Measurements from ENCODE around the gene DGKQ. TPM values are rescaled to one million over a fixed set of nuclear protein-coding genes. Genes with fewer than 3 reads are reported as not detected.
"Not testable (repeated sequence)": the region's sequence is repeated elsewhere in the genome, so short reads cannot be mapped to it uniquely, and the experiment has no call there.

Gene DGKQ
- total RNA-seq, 5 donors from 2014 or later (not counting 1 experiment from before 2014, with no cell fraction given) = 22.6 to 46.4 (median 36.9) TPM

DNA sequence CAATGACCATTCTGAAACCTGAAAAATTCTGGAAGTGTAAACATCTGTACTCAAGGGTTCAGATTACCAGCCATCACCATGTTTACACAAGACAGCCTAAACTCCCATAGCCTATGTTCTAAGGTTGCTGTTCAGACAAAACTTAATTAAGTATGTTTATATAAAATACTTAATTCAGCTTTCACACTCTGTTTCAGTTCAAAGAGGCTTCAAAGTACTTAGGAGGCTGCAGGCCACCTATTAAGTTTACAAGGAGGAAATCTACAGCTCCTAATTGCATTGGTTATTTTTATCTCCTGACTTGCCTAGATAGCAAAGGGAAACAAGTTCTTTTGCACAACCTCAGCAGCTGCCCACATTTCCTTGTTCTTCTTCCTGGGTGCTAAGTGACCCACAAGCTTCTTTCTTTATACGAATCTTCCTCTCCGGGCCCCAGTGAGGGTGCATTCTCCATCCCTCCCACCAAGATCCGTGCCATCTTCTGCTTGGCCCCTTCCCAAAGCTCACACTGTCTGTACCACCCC is 43.3 kb downstream of the DGKQ start:
- peak in 2 of 35 experiments; percentile 24 to 29 for DNase-seq
- H3K4me1 Mint-ChIP-seq = peaks cover 58 to 74% (median 60%) of the 10 kb centered on the region in 3 donors
- H3K27me3 Mint-ChIP-seq = no peaks in the 10 kb centered on the region
- no peaks in the 10 kb centered on the region for H3K27me3 ChIP-seq (replicated peaks in 1 of 2; ENCODE audit: control insufficient read depth in 2 of 2, extremely low read depth in 1 of 2, insufficient read depth in 2 of 2, low read length in 1 of 2)
- peaks cover 20 to 60% of the 10 kb centered on the region in 2 experiments for H3K4me1 ChIP-seq (ENCODE audit: control insufficient read depth in 1 of 2, extremely low read depth in 1 of 2, insufficient read depth in 2 of 2, low read length in 2 of 2)
- 5% methylated on average over 3 of the region's 3 CpGs for WGBS (ENCODE audit: insufficient coverage)
- H3K4me3 Mint-ChIP-seq = peak overlapping the region; percentile 93 to 94 (median 94)
- no peak for ATAC-seq (replicated peaks in 1 of 4)
- H3K36me3 Mint-ChIP-seq = no peaks in the 10 kb centered on the region
- H3K9me3 ChIP-seq = no peaks in the 10 kb centered on the region
- ChIA-PET POLR2A (interaction anchor here in 1 of 2 donors (0.6 kb wide), 1 partner anchor 9 kb away, joined by 4 read pairs; no protein-coding TSS in a partner anchor), CTCF (interaction anchor here in 1 of 2 donors (0.5 to 2.0 kb wide), 3 partner anchors 8 to 57 kb away, joined by 3 to 7 read pairs (median 5); partner anchors contain the start of gene IDUA)
- H3K27ac Mint-ChIP-seq = peak overlapping the region; percentile 70 to 94
- peaks cover 2 to 10% of the 10 kb centered on the region in 2 donors for H3K36me3 ChIP-seq (ENCODE audit: control insufficient read depth in 2 of 2, extremely low read depth in 1 of 2, insufficient read depth in 1 of 2, low read length in 1 of 2)
- peak overlapping the region; percentile 78 for H3K27ac ChIP-seq (ENCODE audit: low read length)
- H3K9me3 Mint-ChIP-seq = no peaks in the 10 kb centered on the region
- no peak overlapping the region for H3K4me3 ChIP-seq (ENCODE audit: control insufficient read depth in 1 of 2, extremely low read depth in 1 of 2, low read length in 1 of 2)

DNA sequence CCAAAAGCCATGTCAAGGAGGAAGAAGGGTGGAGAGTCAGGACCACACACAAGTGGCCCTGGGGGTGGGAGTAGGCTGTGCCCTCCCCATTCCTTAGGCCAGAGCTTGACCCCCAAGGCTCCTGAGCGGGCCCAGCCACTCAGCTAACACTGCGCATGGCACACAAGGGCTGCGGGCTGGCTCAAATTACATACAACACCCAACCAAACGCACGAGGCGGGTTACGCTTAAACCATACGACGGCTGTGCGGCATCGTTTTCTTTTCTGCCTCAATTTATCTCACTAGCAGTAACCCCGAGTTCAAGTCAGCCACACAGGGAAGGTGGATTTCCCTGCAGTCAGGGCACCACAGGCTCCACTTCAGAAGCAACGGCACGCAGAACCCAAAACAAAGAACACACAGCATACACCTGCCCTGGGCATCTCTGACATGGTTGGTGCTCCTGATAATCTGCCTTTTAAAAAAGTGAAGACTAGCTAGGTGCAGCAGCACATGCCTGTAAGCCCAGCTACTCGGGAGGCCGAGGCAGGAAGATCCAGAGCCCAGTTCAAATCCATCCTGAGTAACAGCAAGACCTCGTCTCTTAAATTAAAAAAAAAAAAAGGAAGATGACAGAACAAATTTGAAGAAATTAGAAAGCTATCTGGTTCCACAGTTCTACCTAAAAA is 44.1 kb downstream of the DGKQ start:
- Histone ChIP-seq H3K9me3 (no peaks in the 10 kb centered on the region), H3K4me1 (ENCODE audit: control insufficient read depth in 1 of 2, extremely low read depth in 1 of 2, insufficient read depth in 2 of 2, low read length in 2 of 2) (peaks cover 20 to 67% of the 10 kb centered on the region in 2 experiments)
- 96% methylated on average over 12 of the region's 17 CpGs for WGBS (ENCODE audit: insufficient coverage)

DNA sequence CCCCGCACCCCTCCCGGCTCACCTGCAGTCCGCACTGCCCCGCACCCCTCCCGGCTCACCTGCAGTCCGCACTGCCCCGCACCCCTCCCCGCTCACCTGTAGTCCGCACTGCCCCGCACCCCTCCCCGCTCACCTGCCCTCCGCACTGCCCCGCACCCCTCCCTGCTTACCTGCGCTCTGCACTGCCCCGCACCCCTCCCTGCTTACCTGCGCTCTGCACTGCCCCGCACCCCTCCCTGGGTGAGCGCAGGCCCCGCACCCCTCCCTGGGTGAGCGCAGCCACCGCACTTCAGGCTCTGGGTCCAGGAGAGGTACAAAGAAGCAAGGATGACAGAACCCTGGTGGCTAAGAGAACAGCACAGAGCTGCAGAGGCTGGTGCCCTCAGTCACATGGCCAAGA is 45.8 kb downstream of the DGKQ start:
- Histone ChIP-seq H3K36me3 (ENCODE audit: control insufficient read depth in 2 of 2, extremely low read depth in 1 of 2, insufficient read depth in 1 of 2, low read length in 1 of 2) (peaks cover 2 to 10% of the 10 kb centered on the region in 2 donors), H3K4me1 (ENCODE audit: control insufficient read depth in 1 of 2, extremely low read depth in 1 of 2, insufficient read depth in 2 of 2, low read length in 2 of 2) (peaks cover 16 to 72% of the 10 kb centered on the region in 2 experiments)
- H3K27me3 ChIP-seq (replicated peaks in 1 of 2; ENCODE audit: control insufficient read depth in 2 of 2, extremely low read depth in 1 of 2, insufficient read depth in 2 of 2, low read length in 1 of 2); POLR2A ChIA-PET; H3K4me3 ChIP-seq (ENCODE audit: control insufficient read depth in 1 of 2, extremely low read depth in 1 of 2, low read length in 1 of 2); H3K4me3 Mint-ChIP-seq; CTCF ChIA-PET; ATAC-seq (replicated peaks in 1 of 4); H3K27ac Mint-ChIP-seq; H3K27ac ChIP-seq (ENCODE audit: low read length); H3K36me3 Mint-ChIP-seq; H3K9me3 ChIP-seq; H3K9me3 Mint-ChIP-seq; H3K27me3 Mint-ChIP-seq: not testable (repeated sequence)
- peak in 1 of 35 experiments; percentile 20 for DNase-seq
- peaks cover 63 to 78% (median 69%) of the 10 kb centered on the region in 3 donors for H3K4me1 Mint-ChIP-seq
- WGBS (ENCODE audit: insufficient coverage) = 98% methylated on average over 12 of the region's 21 CpGs

More for the DNA sequence above, 44.1 kb downstream of the DGKQ start:
- ChIA-PET CTCF (interaction anchor here in 1 of 2 donors (0.5 to 2.0 kb wide), 3 partner anchors 13 to 111 kb away, joined by 5 to 7 read pairs (median 6); partner anchors contain the start of gene IDUA), POLR2A (no interaction called here)
- H3K9me3 Mint-ChIP-seq = no peaks in the 10 kb centered on the region
- peaks cover 61 to 75% (median 64%) of the 10 kb centered on the region in 3 donors for H3K4me1 Mint-ChIP-seq
- H3K27ac Mint-ChIP-seq = no peak overlapping the region
- Histone ChIP-seq H3K36me3 (ENCODE audit: control insufficient read depth in 2 of 2, extremely low read depth in 1 of 2, insufficient read depth in 1 of 2, low read length in 1 of 2) (peaks cover 2 to 10% of the 10 kb centered on the region in 2 donors), H3K27ac (ENCODE audit: low read length) (no peak overlapping the region), H3K27me3 (replicated peaks in 1 of 2; ENCODE audit: control insufficient read depth in 2 of 2, extremely low read depth in 1 of 2, insufficient read depth in 2 of 2, low read length in 1 of 2) (no peaks in the 10 kb centered on the region), H3K4me3 (ENCODE audit: control insufficient read depth in 1 of 2, extremely low read depth in 1 of 2, low read length in 1 of 2) (no peak overlapping the region)
- ATAC-seq (replicated peaks in 1 of 4) (no peak), DNase-seq (peak in 1 of 35 experiments; percentile 12)
- H3K27me3 Mint-ChIP-seq = no peaks in the 10 kb centered on the region
- peak overlapping the region in 1 of 3 donors; percentile 22 for H3K4me3 Mint-ChIP-seq
- H3K36me3 Mint-ChIP-seq = peaks cover 3% of the 10 kb centered on the region

DNA sequence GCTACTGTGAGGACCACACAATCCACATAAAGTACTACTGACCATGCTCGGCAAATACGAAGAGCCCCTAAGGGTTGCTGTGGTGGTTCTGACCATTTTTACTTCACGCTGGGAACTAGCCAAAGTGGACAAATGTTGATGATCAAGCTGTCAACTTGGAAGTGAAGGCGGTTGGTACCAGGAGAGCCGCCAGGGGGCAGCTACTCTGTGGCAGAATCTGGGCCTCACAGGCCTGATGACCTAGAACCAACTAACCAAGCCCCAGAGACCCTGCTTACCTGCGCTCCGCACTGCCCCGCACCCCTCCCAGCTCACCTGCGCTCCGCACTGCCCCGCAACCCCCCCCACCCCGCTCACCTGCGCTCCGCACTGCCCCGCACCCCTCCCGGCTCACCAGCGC is 46.8 kb downstream of the DGKQ start:
- no peak overlapping the region for H3K27ac ChIP-seq (ENCODE audit: low read length)
- peaks cover 71 to 81% (median 75%) of the 10 kb centered on the region in 3 donors for H3K4me1 Mint-ChIP-seq
- H3K27me3 Mint-ChIP-seq = no peaks in the 10 kb centered on the region
- H3K4me3 ChIP-seq (ENCODE audit: control insufficient read depth in 1 of 2, extremely low read depth in 1 of 2, low read length in 1 of 2) = no peak overlapping the region
- peaks cover 2 to 10% of the 10 kb centered on the region in 2 donors for H3K36me3 ChIP-seq (ENCODE audit: control insufficient read depth in 2 of 2, extremely low read depth in 1 of 2, insufficient read depth in 1 of 2, low read length in 1 of 2)
- DNase-seq (peak in 1 of 35 experiments; percentile 19), ATAC-seq (replicated peaks in 1 of 4) (no peak)
- H3K4me3 Mint-ChIP-seq = peak overlapping the region in 1 of 3 donors; percentile 2
- peaks cover 16 to 79% of the 10 kb centered on the region in 2 experiments for H3K4me1 ChIP-seq (ENCODE audit: control insufficient read depth in 1 of 2, extremely low read depth in 1 of 2, insufficient read depth in 2 of 2, low read length in 2 of 2)
- ChIA-PET CTCF (no interaction called here), POLR2A (no interaction called here)
- no peaks in the 10 kb centered on the region for H3K9me3 Mint-ChIP-seq
- H3K27me3 ChIP-seq (replicated peaks in 1 of 2; ENCODE audit: control insufficient read depth in 2 of 2, extremely low read depth in 1 of 2, insufficient read depth in 2 of 2, low read length in 1 of 2) = no peaks in the 10 kb centered on the region
- H3K36me3 Mint-ChIP-seq = peaks cover 15% of the 10 kb centered on the region
- H3K9me3 ChIP-seq = no peaks in the 10 kb centered on the region
- 98% methylated on average over 7 of the region's 17 CpGs for WGBS (ENCODE audit: insufficient coverage)
- no peak overlapping the region for H3K27ac Mint-ChIP-seq

DNA sequence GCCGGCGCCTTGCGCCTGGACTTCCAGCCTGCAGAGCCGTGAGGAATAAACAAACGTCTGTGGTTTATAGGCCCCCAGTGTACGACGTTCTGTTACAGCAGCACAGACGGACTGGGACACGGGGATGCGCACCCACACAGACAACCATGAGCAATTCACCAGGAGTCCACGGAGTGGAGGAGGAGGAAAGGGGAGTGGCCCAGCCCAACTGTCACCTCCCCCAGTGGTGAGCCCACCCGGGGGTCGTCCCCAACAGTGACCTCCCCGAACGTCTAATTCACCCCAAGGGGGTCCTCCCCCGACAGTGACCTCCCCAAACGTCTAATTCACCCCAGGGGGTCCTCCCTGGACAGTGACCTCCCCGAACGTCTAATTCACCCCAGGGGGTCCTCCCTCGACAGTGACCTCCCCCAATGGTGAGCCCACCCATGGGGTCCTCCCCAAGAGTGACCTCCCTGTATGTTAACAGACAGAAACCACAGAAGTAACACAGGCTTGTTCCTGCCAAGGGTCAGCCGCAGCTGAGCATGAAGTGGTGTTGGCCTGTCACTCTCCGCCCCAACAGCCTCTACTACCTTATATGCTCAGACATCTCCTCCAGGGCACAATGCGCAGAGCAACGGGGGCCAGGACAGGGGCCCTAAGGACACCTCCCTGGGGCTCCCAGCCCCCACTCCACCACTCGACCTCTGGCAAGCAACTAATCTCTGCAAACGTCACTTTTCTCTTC is 47.4 kb downstream of the DGKQ start:
- ChIA-PET CTCF (no interaction called here), POLR2A (no interaction called here)
- Histone ChIP-seq H3K36me3 (ENCODE audit: control insufficient read depth in 2 of 2, extremely low read depth in 1 of 2, insufficient read depth in 1 of 2, low read length in 1 of 2) (peaks cover 2 to 10% of the 10 kb centered on the region in 2 donors), H3K4me1 (ENCODE audit: control insufficient read depth in 1 of 2, extremely low read depth in 1 of 2, insufficient read depth in 2 of 2, low read length in 2 of 2) (peaks cover 12 to 77% of the 10 kb centered on the region in 2 experiments), H3K9me3 (no peaks in the 10 kb centered on the region), H3K4me3 (ENCODE audit: control insufficient read depth in 1 of 2, extremely low read depth in 1 of 2, low read length in 1 of 2) (no peak overlapping the region), H3K27ac (ENCODE audit: low read length) (no peak overlapping the region), H3K27me3 (replicated peaks in 1 of 2; ENCODE audit: control insufficient read depth in 2 of 2, extremely low read depth in 1 of 2, insufficient read depth in 2 of 2, low read length in 1 of 2) (no peaks in the 10 kb centered on the region)
- peak overlapping the region in 1 of 2 donors; percentile 41 for H3K27ac Mint-ChIP-seq
- peaks cover 71 to 81% (median 76%) of the 10 kb centered on the region in 3 donors for H3K4me1 Mint-ChIP-seq
- ATAC-seq (replicated peaks in 1 of 4) (no peak), DNase-seq (peak in 1 of 35 experiments; percentile 19)
- peak overlapping the region in 1 of 3 donors; percentile 2 for H3K4me3 Mint-ChIP-seq
- H3K9me3 Mint-ChIP-seq = no peaks in the 10 kb centered on the region
- H3K27me3 Mint-ChIP-seq = no peaks in the 10 kb centered on the region
- peaks cover 19% of the 10 kb centered on the region for H3K36me3 Mint-ChIP-seq
- 89% methylated on average over 19 of the region's 26 CpGs for WGBS (ENCODE audit: insufficient coverage)

DNA sequence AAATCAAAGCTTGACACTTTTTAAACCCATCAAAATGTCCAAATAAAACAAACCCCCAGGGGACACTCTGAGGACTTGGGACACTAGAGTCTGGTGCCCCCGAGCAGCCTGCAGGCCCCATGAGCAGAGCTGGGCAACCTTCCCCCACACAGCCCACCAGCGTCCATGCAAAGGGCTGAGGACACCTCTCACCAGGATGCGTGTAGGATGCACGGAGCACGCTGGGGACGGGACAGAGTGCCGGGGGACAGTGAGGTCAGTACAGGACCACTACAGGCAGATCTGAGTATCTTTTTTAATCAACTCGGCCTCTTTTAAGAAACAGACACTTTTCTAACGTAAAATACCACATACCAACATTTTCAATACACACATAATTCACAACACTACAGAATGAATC is 48.2 kb downstream of the DGKQ start:
- Mint-ChIP-seq H3K9me3 (no peaks in the 10 kb centered on the region), H3K27me3 (no peaks in the 10 kb centered on the region), H3K4me1 (peaks cover 64 to 77% (median 71%) of the 10 kb centered on the region in 3 donors), H3K4me3 (peak overlapping the region in 1 of 3 donors; percentile 12), H3K36me3 (peaks cover 19% of the 10 kb centered on the region), H3K27ac (no peak overlapping the region)
- Histone ChIP-seq H3K9me3 (no peaks in the 10 kb centered on the region), H3K27ac (ENCODE audit: low read length) (peak overlapping the region; percentile 18), H3K4me1 (ENCODE audit: control insufficient read depth in 1 of 2, extremely low read depth in 1 of 2, insufficient read depth in 2 of 2, low read length in 2 of 2) (peaks cover 4 to 70% of the 10 kb centered on the region in 2 experiments), H3K4me3 (ENCODE audit: control insufficient read depth in 1 of 2, extremely low read depth in 1 of 2, low read length in 1 of 2) (no peak overlapping the region), H3K36me3 (ENCODE audit: control insufficient read depth in 2 of 2, extremely low read depth in 1 of 2, insufficient read depth in 1 of 2, low read length in 1 of 2) (peaks cover 2 to 10% of the 10 kb centered on the region in 2 donors), H3K27me3 (replicated peaks in 1 of 2; ENCODE audit: control insufficient read depth in 2 of 2, extremely low read depth in 1 of 2, insufficient read depth in 2 of 2, low read length in 1 of 2) (no peaks in the 10 kb centered on the region)
- ATAC-seq (replicated peaks in 1 of 4) (no peak), DNase-seq (no peak)
- WGBS (ENCODE audit: insufficient coverage) = 92% methylated on average over 2 of the region's 9 CpGs
- ChIA-PET CTCF (no interaction called here), POLR2A (interaction anchor here in 1 of 2 donors (0.6 kb wide), 1 partner anchor 503 kb away, joined by 4 read pairs; no protein-coding TSS in a partner anchor)

All from T-cell (primary cell).